HL-60 (cell line): ENCODE results near the gene NBAS.

Experiments
- DNase-seq, 2 experiments: peaks; one replicate each; pipeline ENCODE4 v3.0.0-alpha.2; 2010 to 2020; ENCODE audit warnings: low read depth in 1 of 2, low spot score in 1 of 2
- H3K27ac ChIP-seq: fragments of 250-450 bp; sonication (Bioruptor Pico); replicated peaks from 2 replicates; pipeline ENCODE4 v1.5.1; 2020; ENCODE audit warnings: mild to moderate bottlenecking, moderate library complexity
- H3K27me3 ChIP-seq: fragments of 250-450 bp; sonication (Bioruptor Pico); 2 replicates; pipeline ENCODE4 v1.5.1; 2021; ENCODE audit warnings: mild to moderate bottlenecking, moderate library complexity; ENCODE audit not compliant: insufficient read depth, poor library complexity, severe bottlenecking
- H3K4me3 ChIP-seq: replicated peaks from 2 replicates; pipeline ENCODE4 v1.5.1; 2011; ENCODE audit warnings: mild to moderate bottlenecking, control low read depth, low read length; ENCODE audit not compliant: insufficient read depth
- GABPA ChIP-seq: IDR thresholded peaks from 2 replicates; pipeline ENCODE4 v1.6.1; 2012; ENCODE audit warnings: low read depth
- POLR2AphosphoS5 ChIP-seq: IDR thresholded peaks from 2 replicates; pipeline ENCODE4 v1.6.1; 2012; ENCODE audit warnings: low read depth
- SPI1 ChIP-seq: IDR thresholded peaks from 2 replicates; pipeline ENCODE4 v1.6.1; 2012; ENCODE audit warnings: low read depth, mild to moderate bottlenecking, borderline replicate concordance
- TF ChIP-seq, protein P1 (sequence below): IDR thresholded peaks from 2 replicates; pipeline ENCODE4 v1.6.1; 2012; ENCODE audit warnings: low read depth; ENCODE audit not compliant: insufficient replicate concordance
- TF ChIP-seq, protein P2 (sequence below): IDR thresholded peaks from one replicate; pipeline ENCODE4 v1.5.1; 2011; ENCODE audit warnings: low read length, control low read depth, inconsistent platforms; ENCODE audit not compliant: insufficient read depth

NBAS gene

DNA sequence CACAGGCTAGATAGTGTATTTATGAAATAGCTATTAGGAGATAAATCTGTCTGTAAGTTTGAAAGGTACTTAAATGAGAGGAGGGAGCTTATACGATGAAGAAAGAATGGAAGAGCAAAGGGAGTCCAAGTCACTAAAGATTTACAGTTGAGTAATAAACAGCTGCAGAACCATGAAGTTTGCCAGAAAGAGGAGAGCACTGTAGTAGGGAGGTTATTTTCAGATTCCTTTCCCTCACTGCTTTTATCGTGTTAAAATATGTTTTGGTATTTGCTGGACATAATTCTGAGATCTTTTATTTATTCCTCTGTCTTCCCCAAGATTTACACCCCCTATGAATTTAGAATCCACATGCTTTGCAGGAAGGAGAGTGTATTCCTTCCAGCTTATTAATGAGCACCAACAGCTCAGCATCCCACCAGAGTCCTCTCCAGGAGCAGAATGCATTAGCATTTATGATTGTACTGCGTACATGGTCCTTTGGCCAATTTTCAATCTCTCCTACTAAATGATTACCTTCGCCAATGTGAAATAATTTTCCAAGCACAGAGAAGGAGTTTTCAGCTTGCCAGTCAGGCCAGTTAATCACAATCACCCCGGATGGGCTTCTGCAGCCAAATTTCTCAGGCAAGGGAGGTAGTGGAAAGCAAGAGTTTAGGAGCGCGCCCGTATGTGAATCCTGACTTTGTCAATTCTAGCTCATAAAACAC is 297.0 kb downstream of the NBAS start:
- H3K27me3 ChIP-seq = no peaks in the 10 kb centered on the region
- no peak overlapping the region for H3K4me3 ChIP-seq
- no peak for DNase-seq
- H3K27ac ChIP-seq = no peak overlapping the region
- TF ChIP-seq POLR2AphosphoS5 = no peak
- no peak for TF ChIP-seq GABPA
- TF ChIP-seq, protein P1, sequence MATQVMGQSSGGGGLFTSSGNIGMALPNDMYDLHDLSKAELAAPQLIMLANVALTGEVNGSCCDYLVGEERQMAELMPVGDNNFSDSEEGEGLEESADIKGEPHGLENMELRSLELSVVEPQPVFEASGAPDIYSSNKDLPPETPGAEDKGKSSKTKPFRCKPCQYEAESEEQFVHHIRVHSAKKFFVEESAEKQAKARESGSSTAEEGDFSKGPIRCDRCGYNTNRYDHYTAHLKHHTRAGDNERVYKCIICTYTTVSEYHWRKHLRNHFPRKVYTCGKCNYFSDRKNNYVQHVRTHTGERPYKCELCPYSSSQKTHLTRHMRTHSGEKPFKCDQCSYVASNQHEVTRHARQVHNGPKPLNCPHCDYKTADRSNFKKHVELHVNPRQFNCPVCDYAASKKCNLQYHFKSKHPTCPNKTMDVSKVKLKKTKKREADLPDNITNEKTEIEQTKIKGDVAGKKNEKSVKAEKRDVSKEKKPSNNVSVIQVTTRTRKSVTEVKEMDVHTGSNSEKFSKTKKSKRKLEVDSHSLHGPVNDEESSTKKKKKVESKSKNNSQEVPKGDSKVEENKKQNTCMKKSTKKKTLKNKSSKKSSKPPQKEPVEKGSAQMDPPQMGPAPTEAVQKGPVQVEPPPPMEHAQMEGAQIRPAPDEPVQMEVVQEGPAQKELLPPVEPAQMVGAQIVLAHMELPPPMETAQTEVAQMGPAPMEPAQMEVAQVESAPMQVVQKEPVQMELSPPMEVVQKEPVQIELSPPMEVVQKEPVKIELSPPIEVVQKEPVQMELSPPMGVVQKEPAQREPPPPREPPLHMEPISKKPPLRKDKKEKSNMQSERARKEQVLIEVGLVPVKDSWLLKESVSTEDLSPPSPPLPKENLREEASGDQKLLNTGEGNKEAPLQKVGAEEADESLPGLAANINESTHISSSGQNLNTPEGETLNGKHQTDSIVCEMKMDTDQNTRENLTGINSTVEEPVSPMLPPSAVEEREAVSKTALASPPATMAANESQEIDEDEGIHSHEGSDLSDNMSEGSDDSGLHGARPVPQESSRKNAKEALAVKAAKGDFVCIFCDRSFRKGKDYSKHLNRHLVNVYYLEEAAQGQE = no peak
- TF ChIP-seq, protein P2, sequence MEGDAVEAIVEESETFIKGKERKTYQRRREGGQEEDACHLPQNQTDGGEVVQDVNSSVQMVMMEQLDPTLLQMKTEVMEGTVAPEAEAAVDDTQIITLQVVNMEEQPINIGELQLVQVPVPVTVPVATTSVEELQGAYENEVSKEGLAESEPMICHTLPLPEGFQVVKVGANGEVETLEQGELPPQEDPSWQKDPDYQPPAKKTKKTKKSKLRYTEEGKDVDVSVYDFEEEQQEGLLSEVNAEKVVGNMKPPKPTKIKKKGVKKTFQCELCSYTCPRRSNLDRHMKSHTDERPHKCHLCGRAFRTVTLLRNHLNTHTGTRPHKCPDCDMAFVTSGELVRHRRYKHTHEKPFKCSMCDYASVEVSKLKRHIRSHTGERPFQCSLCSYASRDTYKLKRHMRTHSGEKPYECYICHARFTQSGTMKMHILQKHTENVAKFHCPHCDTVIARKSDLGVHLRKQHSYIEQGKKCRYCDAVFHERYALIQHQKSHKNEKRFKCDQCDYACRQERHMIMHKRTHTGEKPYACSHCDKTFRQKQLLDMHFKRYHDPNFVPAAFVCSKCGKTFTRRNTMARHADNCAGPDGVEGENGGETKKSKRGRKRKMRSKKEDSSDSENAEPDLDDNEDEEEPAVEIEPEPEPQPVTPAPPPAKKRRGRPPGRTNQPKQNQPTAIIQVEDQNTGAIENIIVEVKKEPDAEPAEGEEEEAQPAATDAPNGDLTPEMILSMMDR = no peak
- no peak for TF ChIP-seq SPI1

DNA sequence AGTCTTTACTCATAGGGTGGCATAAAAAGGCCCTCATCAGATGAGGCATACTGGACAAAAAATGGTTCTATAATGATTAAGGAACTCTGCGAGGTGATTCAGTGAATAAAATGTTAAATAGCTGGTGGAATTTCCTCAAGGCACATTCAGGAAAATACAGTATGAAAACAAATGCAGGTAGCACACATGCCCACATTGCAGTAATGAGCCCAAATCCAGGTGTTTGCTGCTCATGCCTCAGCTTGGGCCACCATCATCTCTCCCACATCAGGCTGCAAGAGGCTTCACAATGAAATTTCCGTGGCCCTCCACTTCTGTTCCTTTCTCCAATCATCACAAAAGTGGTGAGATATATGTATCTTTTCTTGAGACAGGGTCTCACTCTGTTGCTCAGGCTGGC is 298.3 kb downstream of the NBAS start:
- Histone ChIP-seq H3K27me3 (no peaks in the 10 kb centered on the region), H3K27ac (no peak overlapping the region), H3K4me3 (no peak overlapping the region)
- TF ChIP-seq, protein P2 = no peak
- TF ChIP-seq POLR2AphosphoS5 = no peak
- TF ChIP-seq GABPA = no peak
- TF ChIP-seq, protein P1 = no peak
- DNase-seq = no peak

DNA sequence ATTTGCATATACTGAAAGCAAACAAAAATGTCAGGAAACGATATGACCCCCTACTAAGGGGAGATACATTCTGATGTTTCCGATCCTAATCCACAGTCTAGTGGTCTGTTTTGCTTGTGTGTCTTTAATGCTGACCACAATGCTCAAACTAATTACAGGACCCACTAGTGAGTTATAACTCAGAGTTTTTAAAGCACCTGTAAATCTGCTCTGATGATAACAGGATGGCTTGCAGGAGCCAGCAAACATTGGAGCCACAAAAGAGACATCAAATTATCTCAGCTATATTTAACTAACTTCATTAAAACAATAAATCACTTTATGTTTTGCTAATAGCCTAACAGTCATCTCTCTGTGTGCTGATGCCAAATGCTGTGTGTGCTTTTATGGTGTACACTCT is 300.3 kb downstream of the NBAS start:
- DNase-seq = no peak
- Histone ChIP-seq H3K27me3 (no peaks in the 10 kb centered on the region), H3K4me3 (no peak overlapping the region), H3K27ac (no peak overlapping the region)
- TF ChIP-seq SPI1 (no peak), POLR2AphosphoS5 (no peak), GABPA (no peak)
- TF ChIP-seq, protein P2 = no peak
- TF ChIP-seq, protein P1 = no peak
